HepG2 (cell line): ENCODE measurements around the gene HOTAIR. TPM values are rescaled to one million over a fixed set of nuclear protein-coding genes. Genes with fewer than 3 reads are reported as not detected.

ENCODE experiments used
- ATAC-seq: fragments of 200-7000 bp; cut with Tn5 transposase; 3 replicates; pipeline ENCODE4 v1.9.1; 2020; ENCODE audit warnings: mild to moderate bottlenecking, moderate library complexity
- BruUV-seq: library from RNA; stranded (reverse); fragments of 400-500 nt; replicated peaks from 2 replicates; lab custom pipeline; 2021; lab: Mats Ljungman, UMichigan
- CTCF ChIA-PET: fragments of 300-600 bp; formaldehyde crosslinking; extraction: SDS; loops from one replicate; lab custom pipeline; 2021; ENCODE audit warnings: low total read pairs, inconsistent platforms, low intra/inter-chr PET ratio; lab: Yijun Ruan, JAX
- POLR2A ChIA-PET: fragments of 350-600 bp; sonication (Branson Sonifier 250); formaldehyde crosslinking; loops from one replicate; lab custom pipeline; 2020; ENCODE audit warnings: antibody characterized with exemption, inconsistent platforms; lab: Yijun Ruan, JAX
- DNase-seq: peaks from one replicate; pipeline ENCODE4 v3.0.0-alpha.2; 2015; ENCODE audit warnings: low spot score
- FAIRE-seq: peaks from 3 replicates; lab custom pipeline; 2011; peaks lifted over from hg19 to GRCh38; lab: Jason Lieb, UNC
- H2AFZ ChIP-seq: one replicate; pipeline ENCODE4 v1.6.1; 2011; ENCODE audit warnings: low read length, inconsistent platforms
- H3K27ac ChIP-seq: fragments of 300-600 bp; 3 replicates; pipeline ENCODE4 v1.8.0; 2011; ENCODE audit warnings: mixed run types, mild to moderate bottlenecking, mixed read lengths, low read length, inconsistent platforms; ENCODE audit not compliant: insufficient read depth; ENCODE audit errors: extremely low read length
- H3K27me3 ChIP-seq, 2 experiments: fragments of 200-600 bp in 1 of 2; 2 replicates in 1 of 2; 3 replicates in 1 of 2; pipeline versions ENCODE4 v1.6.0 to v1.8.0; 2011; ENCODE audit warnings: low read length in 2 of 2, mild to moderate bottlenecking in 2 of 2, moderate library complexity in 2 of 2, inconsistent platforms in 1 of 2; ENCODE audit not compliant: insufficient read depth in 2 of 2, control insufficient read depth in 1 of 2
- H3K36me3 ChIP-seq, 2 experiments: fragments of 200-600 bp in 1 of 2; replicated peaks in 1 of 2; 2 replicates in 1 of 2; 3 replicates in 1 of 2; pipeline versions ENCODE4 v1.5.1 to v1.8.0; 2011; ENCODE audit warnings: low read length in 2 of 2, inconsistent platforms in 1 of 2; ENCODE audit not compliant: insufficient read depth in 2 of 2, control insufficient read depth in 1 of 2
- H3K4me1 ChIP-seq: 2 replicates; pipeline ENCODE4 v1.5.1; 2012; ENCODE audit warnings: low read length, inconsistent platforms; ENCODE audit not compliant: insufficient read depth
- H3K4me2 ChIP-seq: 2 replicates; pipeline ENCODE4 v1.6.0; 2011; ENCODE audit warnings: low read depth, low read length, inconsistent platforms
- H3K4me3 ChIP-seq, 3 experiments: fragments of 200-600 bp in 1 of 3; sonication (generic), shearing (Covaris generic) in 1 of 3; replicated peaks in 1 of 3; 2 replicates each; pipeline ENCODE4 v1.5.1; 2011 to 2016; ENCODE audit warnings: low read length in 3 of 3, inconsistent platforms in 2 of 3, low read depth in 2 of 3, mild to moderate bottlenecking in 2 of 3, control low read depth in 1 of 3, mixed read lengths in 1 of 3; ENCODE audit not compliant: insufficient read depth in 1 of 3
- H3K79me2 ChIP-seq: one replicate; pipeline ENCODE4 v1.6.1; 2011; ENCODE audit warnings: low read length, inconsistent platforms; ENCODE audit not compliant: insufficient read depth
- H3K9ac ChIP-seq: 2 replicates; pipeline ENCODE4 v1.6.0; 2011; ENCODE audit warnings: mild to moderate bottlenecking, low read depth, low read length, inconsistent platforms; ENCODE audit not compliant: insufficient read depth
- H3K9me3 ChIP-seq: 2 replicates; pipeline ENCODE4 v1.5.1; 2012; ENCODE audit warnings: mild to moderate bottlenecking, low read length
- H4K20me1 ChIP-seq: 2 replicates; pipeline ENCODE4 v1.6.0; 2011; ENCODE audit warnings: inconsistent platforms, mild to moderate bottlenecking, low read length, moderate library complexity; ENCODE audit not compliant: insufficient read depth
- ARHGAP35 ChIP-seq: sonication (generic); formaldehyde crosslinking; IDR thresholded peaks from 2 replicates; pipeline ENCODE4 v1.9.0; 2022; ENCODE audit warnings: mild to moderate bottlenecking, inconsistent platforms, moderate library complexity, missing genetic modification reagents, borderline replicate concordance
- EED ChIP-seq: sonication (generic); formaldehyde crosslinking; IDR thresholded peaks from 2 replicates; pipeline ENCODE4 v1.5.0; 2020; ENCODE audit warnings: mild to moderate bottlenecking, missing genetic modification reagents
- HOXA7 ChIP-seq: sonication (generic); formaldehyde crosslinking; IDR thresholded peaks from 2 replicates; pipeline ENCODE4 v1.8.1; 2022; ENCODE audit warnings: mild to moderate bottlenecking, missing genetic modification reagents, moderate library complexity
- NR1H2 ChIP-seq: sonication (generic); formaldehyde crosslinking; IDR thresholded peaks from 2 replicates; pipeline ENCODE4 v1.8.1; 2022; ENCODE audit warnings: low read depth, missing genetic modification reagents, borderline replicate concordance
- SATB2 ChIP-seq: sonication (generic); formaldehyde crosslinking; IDR thresholded peaks from 2 replicates; pipeline ENCODE4 v1.5.0; 2020; ENCODE audit warnings: missing genetic modification reagents
- TAF1 ChIP-seq: sonication (generic); formaldehyde crosslinking; IDR thresholded peaks from 2 replicates; pipeline ENCODE4 v1.4.0; 2020; ENCODE audit warnings: missing genetic modification reagents
- ZNF451 ChIP-seq: sonication (generic); formaldehyde crosslinking; IDR thresholded peaks from 2 replicates; pipeline ENCODE4 v1.5.0; 2020; ENCODE audit warnings: mild to moderate bottlenecking, missing genetic modification reagents
- ZSCAN25 ChIP-seq: sonication (generic); formaldehyde crosslinking; IDR thresholded peaks from 2 replicates; pipeline ENCODE4 v1.8.0; 2022; ENCODE audit warnings: mild to moderate bottlenecking, missing genetic modification reagents
- WGBS: methylation state at CpG from one replicate; pipeline ENCODE4 v1.1.6; 2017; ENCODE audit warnings: low lambda C conversion rate; 5-methylcytosine and 5-hydroxymethylcytosine counted together
- in situ Hi-C: cut with HindIII; loops from 2 replicates; pipeline ENCODE4 v1.10.0; 2017; ENCODE audit warnings: low pct_unique_long_range_greater_than_20kb; ENCODE audit not compliant: extremely low pct_ligation_motif_present
- intact Hi-C: fragments of 100-400 bp; cut with micrococcal nuclease; formaldehyde crosslinking; loops from one replicate; pipeline ENCODE4 v1.10.0; 2022; ENCODE audit not compliant: unreplicated experiment
- polyA plus RNA-seq, 8 experiments: library from polyadenylated mRNA; depleted of rRNA in 3 of 8; stranded (reverse) in 7 of 8; unstranded in 1 of 8; fragments of >200 nt; fragmentation: Illumina TruSeq in 4 of 8; extraction: Trizol in 4 of 8; gene quantifications; 2 replicates each; pipeline versions ENCODE4 v1.2.1 to v1.2.3, GENCODE V29; 2011 to 2016; ENCODE audit warnings: low read depth in 4 of 8, missing spikeins in 1 of 8, mixed read lengths in 1 of 8; ENCODE audit not compliant: insufficient read depth in 1 of 8
- total RNA-seq, 5 experiments: library from RNA; depleted of rRNA; stranded (reverse); fragments of >200 nt; fragmentation: Illumina TruSeq; extraction: Trizol; gene quantifications; 2 replicates each; pipeline ENCODE4 v1.2.3, GENCODE V29; 2016; ENCODE audit warnings: low read depth in 1 of 5
- TF ChIP-seq, protein P1 (sequence below): sonication (generic); formaldehyde crosslinking; IDR thresholded peaks from 2 replicates; pipeline ENCODE4 v1.8.1; 2022; ENCODE audit warnings: low read depth, mild to moderate bottlenecking, missing genetic modification reagents
- TF ChIP-seq, protein P2 (sequence below): sonication (generic); formaldehyde crosslinking; IDR thresholded peaks from 2 replicates; pipeline ENCODE4 v1.5.0; 2020; ENCODE audit warnings: mild to moderate bottlenecking, missing genetic modification reagents, moderate library complexity
- TF ChIP-seq, protein P3 (sequence below): sonication (generic); formaldehyde crosslinking; IDR thresholded peaks from 2 replicates; pipeline ENCODE4 v1.9.0; 2022; ENCODE audit warnings: missing genetic modification reagents, mild to moderate bottlenecking, borderline replicate concordance

HOTAIR gene
- total and polyA plus RNA-seq, 2 of the 13 experiments (the other 11 are each of a cell fraction or from before 2014, with no cell fraction given): not detected

DNA sequence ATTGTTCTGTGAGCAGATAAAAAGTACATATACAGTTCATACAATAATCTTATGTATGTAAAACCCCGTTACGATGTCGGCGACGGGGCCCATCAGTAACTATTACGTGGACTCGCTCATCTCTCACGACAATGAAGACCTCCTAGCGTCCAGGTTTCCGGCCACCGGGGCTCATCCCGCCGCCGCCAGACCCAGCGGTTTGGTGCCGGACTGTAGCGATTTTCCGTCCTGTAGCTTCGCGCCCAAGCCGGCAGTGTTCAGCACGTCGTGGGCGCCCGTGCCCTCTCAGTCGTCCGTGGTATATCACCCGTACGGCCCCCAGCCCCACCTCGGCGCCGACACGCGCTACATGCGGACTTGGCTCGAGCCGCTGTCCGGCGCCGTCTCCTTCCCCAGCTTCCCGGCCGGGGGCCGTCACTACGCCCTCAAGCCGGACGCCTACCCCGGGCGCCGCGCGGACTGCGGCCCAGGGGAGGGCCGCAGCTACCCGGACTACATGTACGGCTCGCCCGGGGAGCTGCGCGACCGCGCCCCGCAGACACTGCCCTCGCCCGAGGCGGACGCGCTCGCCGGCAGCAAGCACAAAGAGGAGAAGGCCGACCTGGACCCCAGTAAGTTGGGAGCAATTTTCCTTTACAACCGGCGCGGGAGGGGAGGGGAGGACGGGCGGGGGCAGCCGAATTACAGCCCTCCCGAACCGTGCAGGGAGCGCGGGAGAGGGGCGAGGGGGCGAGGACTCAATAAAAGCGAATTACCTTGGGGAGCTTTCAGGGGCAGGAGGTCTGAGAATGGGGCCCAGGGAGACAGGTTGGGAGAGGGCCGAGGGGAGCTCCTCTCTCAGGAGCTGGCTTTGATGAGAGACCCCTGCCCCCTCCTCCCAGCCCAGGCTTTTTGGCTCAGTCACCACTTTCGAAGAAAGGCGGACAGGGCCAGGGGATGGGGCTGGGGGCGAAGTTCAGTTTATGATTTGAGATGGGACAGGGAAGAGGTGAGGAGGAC, 25.7 kb upstream of the HOTAIR start, which contains the start of gene HOXC9:
HOXC9 (plus strand) TSS at position 46 of the 999 bp plus-strand sequence; CDS start at position 74, 28 bp downstream.
- peak within 1 kb of the TSS; percentile 80 for H3K4me2 ChIP-seq
- peak within 1 kb of the TSS; percentile 56 to 66 (median 57) for H3K4me3 ChIP-seq
- ATAC-seq (peak; percentile 61), DNase-seq (no peak), FAIRE-seq (no peak)
- ChIA-PET CTCF (no interaction called here), POLR2A (no interaction called here)
- WGBS: 21% methylated on average over 29 of the region's 87 CpGs
- peak within 1 kb of the TSS; percentile 40 for H3K9ac ChIP-seq
- H3K4me1 ChIP-seq: peaks cover 20% of the 10 kb centered on the region; the same call in 1 of the 2 replicates
- no TSS peak for BruUV-seq
- H3K27ac ChIP-seq: no peak within 1 kb of the TSS
- no peaks in the 10 kb centered on the region for H3K9me3 ChIP-seq
- in situ Hi-C loops (no loop called here), intact Hi-C loops (loop anchor here (10.0 kb wide), 1 partner anchor 364 kb away; the partner anchor contains the start of gene GPR84)
- peak within 1 kb of the TSS; percentile 60 for H2AFZ ChIP-seq
- H3K36me3 ChIP-seq: no peaks in the 10 kb centered on the region
- H3K27me3 ChIP-seq: peaks cover 15 to 80% of the 10 kb centered on the region in 2 experiments
- no peaks in the 10 kb centered on the region for H3K79me2 ChIP-seq
- no peaks in the 10 kb centered on the region for H4K20me1 ChIP-seq
- TF ChIP-seq SATB2 (CRISPR knock-in tag): no peak
- TF ChIP-seq HOXA7: no peak
- TF ChIP-seq, protein P1, sequence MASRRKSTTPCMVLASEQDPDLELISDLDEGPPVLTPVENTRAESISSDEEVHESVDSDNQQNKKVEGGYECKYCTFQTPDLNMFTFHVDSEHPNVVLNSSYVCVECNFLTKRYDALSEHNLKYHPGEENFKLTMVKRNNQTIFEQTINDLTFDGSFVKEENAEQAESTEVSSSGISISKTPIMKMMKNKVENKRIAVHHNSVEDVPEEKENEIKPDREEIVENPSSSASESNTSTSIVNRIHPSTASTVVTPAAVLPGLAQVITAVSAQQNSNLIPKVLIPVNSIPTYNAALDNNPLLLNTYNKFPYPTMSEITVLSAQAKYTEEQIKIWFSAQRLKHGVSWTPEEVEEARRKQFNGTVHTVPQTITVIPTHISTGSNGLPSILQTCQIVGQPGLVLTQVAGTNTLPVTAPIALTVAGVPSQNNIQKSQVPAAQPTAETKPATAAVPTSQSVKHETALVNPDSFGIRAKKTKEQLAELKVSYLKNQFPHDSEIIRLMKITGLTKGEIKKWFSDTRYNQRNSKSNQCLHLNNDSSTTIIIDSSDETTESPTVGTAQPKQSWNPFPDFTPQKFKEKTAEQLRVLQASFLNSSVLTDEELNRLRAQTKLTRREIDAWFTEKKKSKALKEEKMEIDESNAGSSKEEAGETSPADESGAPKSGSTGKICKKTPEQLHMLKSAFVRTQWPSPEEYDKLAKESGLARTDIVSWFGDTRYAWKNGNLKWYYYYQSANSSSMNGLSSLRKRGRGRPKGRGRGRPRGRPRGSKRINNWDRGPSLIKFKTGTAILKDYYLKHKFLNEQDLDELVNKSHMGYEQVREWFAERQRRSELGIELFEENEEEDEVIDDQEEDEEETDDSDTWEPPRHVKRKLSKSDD (CRISPR knock-in tag): no peak
- no peak for TF ChIP-seq ZSCAN25 (CRISPR knock-in tag)
- 0 out of 2 replicates have a peak, but pooled peaks have one; percentile 27 for TF ChIP-seq EED (CRISPR knock-in tag)
- TF ChIP-seq ZNF451 (CRISPR knock-in tag): no peak
- TF ChIP-seq, protein P2, sequence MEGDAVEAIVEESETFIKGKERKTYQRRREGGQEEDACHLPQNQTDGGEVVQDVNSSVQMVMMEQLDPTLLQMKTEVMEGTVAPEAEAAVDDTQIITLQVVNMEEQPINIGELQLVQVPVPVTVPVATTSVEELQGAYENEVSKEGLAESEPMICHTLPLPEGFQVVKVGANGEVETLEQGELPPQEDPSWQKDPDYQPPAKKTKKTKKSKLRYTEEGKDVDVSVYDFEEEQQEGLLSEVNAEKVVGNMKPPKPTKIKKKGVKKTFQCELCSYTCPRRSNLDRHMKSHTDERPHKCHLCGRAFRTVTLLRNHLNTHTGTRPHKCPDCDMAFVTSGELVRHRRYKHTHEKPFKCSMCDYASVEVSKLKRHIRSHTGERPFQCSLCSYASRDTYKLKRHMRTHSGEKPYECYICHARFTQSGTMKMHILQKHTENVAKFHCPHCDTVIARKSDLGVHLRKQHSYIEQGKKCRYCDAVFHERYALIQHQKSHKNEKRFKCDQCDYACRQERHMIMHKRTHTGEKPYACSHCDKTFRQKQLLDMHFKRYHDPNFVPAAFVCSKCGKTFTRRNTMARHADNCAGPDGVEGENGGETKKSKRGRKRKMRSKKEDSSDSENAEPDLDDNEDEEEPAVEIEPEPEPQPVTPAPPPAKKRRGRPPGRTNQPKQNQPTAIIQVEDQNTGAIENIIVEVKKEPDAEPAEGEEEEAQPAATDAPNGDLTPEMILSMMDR (CRISPR knock-in tag): no peak
- TF ChIP-seq NR1H2: no peak; the same call in 1 of the 2 replicates
- no peak for TF ChIP-seq ARHGAP35 (CRISPR knock-in tag)
- peak; percentile 32; the same call in 1 of the 2 replicates for TF ChIP-seq TAF1 (CRISPR knock-in tag)
- TF ChIP-seq, protein P3, sequence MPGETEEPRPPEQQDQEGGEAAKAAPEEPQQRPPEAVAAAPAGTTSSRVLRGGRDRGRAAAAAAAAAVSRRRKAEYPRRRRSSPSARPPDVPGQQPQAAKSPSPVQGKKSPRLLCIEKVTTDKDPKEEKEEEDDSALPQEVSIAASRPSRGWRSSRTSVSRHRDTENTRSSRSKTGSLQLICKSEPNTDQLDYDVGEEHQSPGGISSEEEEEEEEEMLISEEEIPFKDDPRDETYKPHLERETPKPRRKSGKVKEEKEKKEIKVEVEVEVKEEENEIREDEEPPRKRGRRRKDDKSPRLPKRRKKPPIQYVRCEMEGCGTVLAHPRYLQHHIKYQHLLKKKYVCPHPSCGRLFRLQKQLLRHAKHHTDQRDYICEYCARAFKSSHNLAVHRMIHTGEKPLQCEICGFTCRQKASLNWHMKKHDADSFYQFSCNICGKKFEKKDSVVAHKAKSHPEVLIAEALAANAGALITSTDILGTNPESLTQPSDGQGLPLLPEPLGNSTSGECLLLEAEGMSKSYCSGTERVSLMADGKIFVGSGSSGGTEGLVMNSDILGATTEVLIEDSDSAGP (CRISPR knock-in tag): peak; percentile 55; the same call in 1 of the 2 replicates
